ENCODE data around the gene XPNPEP2.

DNA sequence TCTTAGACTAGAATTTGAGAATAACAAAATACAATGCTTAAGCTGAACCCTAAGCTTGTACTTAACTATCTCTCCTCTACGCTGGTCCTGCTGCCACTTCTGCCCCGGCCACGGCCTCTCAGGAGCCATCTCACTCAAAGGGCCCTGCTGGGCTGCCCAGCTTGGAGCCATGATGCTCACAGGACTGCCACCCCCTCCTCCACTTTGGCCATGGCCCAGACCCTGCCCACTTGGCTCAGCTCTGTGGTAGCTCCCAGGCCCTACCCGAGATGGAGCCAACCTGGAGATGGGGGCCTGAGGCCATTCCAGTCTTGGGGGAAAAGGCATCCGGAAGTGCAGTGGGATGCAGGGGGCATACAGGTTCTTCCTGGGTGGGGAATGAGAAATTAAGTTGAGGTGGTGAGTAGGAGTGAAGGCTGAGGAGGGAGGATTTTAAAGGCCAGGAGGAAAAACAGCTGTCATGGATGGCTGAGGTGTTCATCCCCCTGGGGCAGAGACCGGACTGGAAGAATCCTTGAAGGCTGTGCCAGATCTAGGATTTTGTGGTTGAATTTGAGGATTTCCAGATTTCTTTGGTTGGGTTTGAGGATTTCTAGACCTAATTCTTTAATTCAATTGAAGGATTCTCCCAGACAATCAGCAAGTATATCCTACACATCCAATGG lies 41.8 kb downstream of the XPNPEP2 start:
- TF ChIP-seq CTCF (IDR thresholded peaks at IDR 0.05; ENCODE audit: insufficient read depth, low read depth, low read length) (no peak), EZH2 (IDR thresholded peaks at IDR 0.05; ENCODE audit: insufficient read depth, low read length) (no peak)
